CD4-positive, alpha-beta T cell treated with Interleukin-15 for 1 hour (primary cell): ENCODE data around the gene CYTH2.
"Not testable (repeated sequence)": the region's sequence is repeated elsewhere in the genome, so short reads cannot be mapped to it uniquely, and the experiment has no call there.

Source experiments
- DNase-seq: peaks from one replicate; pipeline ENCODE4 v3.0.0-alpha.2; 2020

The CYTH2 gene

DNA sequence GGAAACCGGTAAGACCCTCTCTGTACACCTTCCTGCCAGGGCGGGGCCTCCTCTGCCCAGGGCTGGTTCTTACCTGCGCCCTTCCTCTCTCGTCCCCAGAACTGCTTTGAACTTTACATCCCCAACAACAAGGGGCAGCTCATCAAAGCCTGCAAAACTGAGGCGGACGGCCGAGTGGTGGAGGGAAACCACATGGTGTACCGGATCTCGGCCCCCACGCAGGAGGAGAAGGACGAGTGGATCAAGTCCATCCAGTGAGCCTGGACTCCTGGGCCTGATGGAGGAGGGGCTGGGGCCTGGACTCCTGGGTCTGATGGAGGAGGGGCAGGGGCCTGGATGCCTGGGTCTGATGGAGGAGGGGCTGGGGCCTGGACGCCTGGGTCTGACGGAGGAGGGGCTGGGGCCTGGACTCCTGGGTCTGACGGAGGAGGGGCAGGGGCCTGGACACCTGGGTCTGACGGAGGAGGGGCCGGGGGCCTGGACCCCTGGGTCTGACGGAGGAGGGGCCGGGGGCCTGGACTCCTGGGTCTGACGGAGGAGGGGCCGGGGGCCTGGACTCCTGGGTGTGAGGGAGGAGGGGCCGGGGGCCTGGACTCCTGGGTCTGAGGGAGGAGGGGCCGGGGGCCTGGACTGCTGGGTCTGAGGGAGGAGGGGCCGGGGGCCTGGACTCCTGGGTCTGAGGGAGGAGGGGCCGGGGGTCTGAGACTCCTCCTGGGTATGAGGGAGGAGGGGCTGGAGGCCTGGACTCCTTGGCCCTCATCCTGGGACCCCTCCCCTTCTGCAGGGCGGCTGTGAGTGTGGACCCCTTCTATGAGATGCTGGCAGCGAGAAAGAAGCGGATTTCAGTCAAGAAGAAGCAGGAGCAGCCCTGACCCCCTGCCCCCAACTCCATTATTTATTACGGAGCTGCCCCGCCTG, 9.4 kb downstream of the CYTH2 start:
- DNase-seq = no peak

DNA sequence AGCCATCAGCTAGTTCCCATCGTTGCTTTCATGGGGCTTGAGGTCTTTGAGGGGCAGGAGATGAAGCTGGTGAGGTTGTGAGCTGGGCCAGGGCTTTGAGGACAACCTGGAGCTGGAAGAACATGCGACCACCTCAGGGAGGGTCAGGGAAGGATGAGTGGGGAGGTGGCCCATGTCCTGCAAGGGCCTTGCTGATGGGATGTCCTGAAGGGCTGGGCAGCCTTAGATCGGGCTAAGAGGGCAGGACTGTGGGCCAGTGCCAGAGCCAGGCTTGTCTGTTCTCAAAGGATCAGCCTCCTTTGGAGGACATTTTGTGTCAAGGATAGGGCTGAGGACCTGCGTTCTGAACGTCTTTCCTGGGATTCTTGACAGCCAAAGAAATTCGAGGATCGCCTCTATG, 10.5 kb downstream of the CYTH2 start:
- no peak for DNase-seq

DNA sequence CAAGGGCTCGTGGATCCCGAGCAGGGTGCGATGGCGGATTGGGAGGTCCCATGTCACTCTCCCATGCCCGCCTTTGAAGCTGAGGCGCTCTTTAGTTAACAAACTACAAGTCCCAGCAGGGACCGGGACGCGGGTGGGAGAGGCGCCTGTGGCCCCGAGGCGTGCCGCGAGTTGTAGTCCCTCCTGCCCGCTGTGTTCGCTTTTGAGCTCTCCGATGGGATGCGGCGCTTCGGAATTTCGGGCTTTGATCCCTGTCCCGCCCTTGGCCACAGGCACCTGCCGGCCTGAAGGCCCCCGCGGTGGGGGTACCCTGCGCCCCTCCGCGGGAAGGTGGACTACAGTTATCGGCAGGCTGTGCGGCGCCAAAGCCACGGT, 11.0 kb downstream of the CYTH2 start:
- peak; percentile 49 for DNase-seq

DNA sequence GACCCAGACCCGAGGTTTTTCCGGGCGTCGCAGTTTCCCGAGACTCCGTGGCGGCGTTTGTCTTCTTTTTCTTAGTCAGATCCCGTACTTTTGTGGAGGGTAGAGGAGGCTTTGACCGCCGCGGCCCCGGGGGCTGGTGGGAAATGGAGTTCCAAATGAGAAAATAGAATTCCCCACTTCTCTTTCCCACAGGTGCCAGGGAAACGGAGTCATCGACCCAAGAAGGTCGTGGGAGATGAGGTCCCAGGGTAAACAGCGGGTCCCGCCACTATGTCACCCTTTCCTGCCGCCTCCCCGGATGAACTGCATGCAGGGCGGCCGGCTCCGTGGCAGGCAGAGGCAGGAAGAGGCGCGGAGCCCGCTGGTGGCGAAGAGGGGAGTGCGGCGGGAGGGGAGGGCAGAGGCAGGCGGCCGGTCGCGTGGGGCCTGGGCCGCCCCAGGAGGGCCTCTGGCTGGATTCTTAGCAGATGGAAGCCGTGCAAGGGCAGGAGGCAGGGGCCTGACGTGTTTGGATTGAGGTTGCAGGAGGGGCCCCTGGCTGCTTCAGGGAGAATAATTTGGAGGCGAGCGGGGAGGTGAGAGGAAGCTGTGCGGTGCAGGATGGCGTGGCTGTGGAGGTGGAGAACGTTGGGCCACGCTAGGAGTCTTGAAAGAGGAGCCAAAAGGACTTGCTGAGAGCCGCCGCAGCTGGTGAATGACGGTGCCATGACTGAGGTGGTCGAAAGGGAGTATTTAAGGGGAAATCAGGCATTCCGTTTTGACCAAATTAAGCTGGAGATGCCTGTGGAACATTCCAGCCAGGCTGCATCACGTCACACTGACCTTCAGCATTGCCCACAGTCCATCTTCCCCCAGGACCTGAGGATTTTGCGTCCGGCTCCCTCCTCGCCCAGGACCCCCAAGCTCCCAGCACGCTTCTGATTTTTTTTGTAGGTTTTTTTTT, 11.7 kb downstream of the CYTH2 start:
- peak; percentile 50 for DNase-seq

DNA sequence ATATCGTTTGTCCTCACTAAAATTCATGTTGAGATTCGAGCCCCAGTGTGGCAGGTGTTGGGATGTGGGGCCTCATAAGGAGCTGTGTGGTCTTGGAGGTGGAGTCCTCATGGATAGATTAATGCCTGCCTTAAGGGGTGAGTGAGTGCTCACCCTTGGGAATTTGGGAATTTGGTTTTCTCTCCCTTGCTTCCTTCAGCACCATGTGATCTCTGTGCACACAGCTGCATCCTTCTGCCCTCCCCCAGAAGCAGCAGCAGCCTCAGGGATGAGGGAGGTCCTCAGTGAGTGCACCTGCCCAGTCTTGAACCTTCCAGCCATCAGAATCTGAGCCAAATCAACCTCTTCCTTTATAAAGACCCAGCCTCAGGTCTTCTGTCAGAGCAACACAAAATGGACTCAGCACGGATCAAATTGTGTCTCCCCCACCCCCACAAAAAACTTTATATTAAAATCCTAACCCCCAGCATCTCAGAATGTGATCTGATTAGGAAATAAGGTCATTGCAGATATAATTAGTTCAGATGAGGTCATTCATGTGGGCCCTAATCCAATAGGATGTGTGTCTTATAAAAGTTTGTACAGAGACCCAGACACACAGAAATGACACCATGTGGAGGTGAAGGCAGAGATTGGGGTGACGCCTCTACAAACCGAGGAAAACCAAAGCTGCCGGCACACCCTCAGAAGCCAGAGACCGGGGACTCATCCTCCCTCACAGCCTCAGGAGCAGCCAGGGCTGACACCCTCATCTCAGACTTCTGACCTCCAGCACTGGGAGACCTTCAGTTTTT, 12.9 kb downstream of the CYTH2 start:
- no peak for DNase-seq

DNA sequence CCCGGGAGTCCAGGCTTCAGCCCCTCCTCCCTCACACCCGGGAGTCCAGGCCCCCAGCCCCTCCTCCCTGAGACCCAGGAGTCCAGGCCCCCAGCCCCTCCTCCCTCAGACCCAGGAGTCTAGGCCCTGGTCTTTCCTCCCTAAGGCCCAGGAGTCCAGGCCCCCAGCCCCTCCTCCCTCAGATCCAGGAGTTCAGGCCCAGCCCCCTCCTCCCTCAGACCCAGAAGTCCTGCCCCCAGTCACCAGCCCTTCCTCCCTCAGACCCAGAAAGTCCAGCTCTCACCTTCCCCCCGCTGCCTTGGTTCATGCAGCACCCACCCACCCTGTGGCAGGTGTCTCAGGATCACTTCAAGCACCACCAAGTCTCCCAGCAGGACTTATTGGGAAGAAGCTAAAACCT, 14.1 kb downstream of the CYTH2 start:
- no peak for DNase-seq

DNA sequence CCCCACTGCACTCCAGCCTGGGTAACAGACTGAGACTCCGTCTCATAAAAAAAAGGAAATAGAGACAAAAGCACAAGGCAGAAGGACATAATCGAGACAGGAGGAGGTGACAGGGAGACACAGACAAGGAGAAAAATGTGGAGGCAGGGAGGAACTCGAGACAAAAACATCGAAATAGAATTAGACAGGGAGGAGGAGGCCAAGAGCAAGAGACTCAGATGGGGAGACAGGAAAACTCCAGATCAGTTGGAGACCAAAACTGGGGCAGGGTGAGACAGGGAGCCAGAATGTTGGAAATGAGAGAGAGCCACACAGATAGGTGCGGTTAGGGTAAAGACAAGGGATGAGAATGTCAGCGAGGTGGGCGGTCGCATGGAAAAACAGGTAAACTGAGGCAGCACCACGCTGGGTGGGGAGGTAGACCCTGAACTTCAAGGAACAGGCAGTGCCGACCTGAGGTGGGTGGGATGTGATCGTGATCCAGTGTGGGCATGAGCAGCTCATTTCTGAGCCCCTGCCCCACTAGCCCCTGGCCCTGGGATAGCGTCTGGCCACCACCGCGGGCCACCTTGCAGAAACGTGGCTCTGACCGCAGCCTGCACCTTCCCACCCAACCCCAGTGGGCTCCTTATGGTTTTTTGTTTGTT, 15.2 kb downstream of the CYTH2 start:
- no peak for DNase-seq

DNA sequence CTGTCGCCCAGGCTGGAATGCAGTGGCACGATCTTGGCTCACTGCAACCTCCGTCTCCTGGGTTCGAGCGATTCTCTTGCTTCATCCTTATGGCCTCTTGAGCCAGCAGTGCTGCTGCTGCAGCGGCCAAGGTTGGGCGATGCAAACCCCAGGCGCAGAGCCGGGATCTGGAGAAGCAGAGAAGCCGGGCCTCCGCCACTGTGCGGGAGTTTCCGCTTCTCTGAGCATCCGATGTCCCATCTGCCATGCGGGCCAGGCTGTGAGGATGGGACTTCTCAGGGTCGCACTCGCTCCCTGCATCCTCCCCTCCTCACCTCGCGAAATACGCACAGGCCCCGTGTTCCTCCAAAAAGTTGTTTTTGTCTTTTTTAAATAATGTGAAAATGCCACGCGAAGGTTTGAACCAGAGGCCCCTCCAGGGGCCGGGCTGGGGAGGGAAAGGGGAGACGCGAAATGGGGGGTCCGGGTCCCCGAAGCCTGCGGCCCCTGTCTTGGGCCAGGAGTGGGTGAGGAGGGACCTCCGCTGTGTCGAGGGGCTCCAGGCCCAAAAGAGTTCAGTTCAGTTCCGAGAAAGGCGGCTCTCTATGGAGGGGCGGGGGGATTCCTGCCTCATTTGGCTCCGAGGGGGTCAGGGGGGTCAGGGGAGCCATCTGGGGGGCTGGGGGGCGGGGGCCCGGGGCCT, 15.9 kb downstream of the CYTH2 start:
- no peak for DNase-seq

DNA sequence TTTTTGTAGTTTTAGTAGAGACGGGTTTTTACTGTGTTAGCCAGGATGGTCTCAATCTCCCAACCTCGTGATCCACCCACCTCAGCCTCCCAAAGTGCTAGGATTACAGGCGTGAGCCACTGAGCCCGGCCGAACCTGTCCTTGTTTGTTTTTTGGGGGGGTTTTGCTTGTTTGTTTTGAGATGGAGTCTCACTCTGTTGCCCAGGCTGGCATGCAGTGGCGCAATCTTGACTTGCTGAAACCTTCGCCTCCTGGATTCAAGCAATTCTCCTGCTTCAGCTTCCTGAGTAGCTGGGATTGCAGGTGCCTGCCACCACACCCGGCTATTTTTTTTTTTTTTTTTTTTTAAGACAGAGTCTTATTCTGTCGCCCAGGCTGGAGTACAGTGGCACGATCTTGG, 17.5 kb downstream of the CYTH2 start:
- not testable (repeated sequence) for DNase-seq

DNA sequence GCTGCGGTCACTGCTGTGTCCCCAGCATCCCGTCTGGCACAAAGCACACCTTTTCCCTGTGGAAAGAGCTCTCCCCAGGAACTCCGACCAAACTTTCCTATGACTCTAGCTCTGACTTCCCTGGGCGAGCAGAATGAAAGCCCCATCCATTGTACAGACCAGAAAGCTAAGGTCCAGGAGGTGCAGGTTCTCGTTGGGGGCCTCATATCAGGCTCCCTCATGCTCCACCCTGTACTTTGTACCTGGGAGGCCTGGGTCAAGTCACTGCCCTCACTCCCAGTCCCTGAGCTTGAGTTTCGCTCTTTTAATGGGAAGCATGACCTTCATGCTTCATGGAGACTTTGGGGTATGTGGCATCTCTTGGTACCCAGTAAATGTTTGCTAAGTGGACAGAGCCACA, 18.4 kb downstream of the CYTH2 start:
- no peak for DNase-seq

DNA sequence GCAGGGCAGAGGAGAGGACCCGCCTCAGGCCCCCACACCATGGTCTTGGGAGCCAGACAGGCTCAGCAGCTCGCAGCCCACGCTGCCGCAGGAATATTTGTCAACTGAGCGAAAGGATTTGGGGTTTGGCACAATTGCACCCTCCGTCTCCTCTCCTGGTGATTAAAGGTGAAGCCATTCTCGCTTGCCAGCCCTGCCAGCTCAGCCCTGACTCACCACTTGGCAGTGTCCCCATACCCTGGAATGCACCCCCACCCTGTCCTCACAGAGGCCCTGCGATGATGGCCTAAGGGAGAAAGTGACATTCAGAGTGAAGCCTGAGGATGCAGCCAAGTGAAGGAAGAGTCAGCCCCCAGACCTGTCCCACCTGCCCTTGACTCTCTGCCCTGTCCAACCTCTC, 18.8 kb downstream of the CYTH2 start:
- no peak for DNase-seq

DNA sequence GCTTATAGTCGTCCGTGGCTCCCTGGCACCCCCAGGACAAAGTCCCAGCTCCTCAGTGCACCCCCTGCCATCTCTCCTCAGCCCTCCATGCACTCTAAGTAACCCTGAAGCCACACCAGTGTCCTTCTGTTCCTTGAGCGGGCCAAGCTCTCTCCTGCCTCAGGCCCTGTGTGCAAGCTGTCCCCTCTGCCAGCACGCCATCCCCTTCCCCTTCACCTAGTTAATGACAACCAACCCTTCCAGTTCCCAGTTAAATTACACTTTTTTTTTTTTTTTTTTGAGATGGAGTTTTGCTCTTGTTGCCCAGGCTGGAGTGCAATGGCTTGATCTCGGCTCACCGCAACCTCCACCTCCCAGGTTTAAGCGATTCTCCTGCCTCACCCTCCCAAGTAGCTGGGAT, 19.3 kb downstream of the CYTH2 start:
- DNase-seq = not testable (repeated sequence)

DNA sequence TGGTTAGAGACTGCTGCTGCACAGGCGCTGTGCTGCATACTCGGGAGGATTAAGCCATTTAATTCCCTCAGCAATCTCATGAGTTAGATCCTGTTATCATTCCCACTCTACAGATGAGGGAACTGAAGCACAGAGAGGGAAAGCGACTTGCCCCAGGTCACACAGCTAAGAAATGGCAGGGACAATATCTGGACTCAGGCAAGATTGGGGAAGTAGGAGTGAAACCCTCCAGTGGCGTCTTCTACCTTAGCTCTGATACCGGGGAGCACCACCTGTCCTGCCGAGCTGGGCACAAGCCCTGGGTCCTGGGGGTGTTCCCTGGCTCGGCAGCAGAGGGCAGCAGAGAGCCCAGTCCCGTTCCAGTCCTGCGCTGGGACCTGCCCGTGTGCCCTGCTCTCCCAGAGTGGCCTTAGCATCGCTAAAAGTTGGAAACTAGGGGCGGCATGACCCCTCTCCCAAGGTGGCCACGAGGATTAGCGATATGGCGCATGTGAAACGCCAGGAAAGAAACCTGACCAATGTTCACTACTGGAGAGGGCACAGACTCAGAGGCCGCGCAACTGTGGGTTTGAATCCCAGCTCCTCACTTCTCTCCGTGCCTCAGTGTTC, 20.5 kb downstream of the CYTH2 start:
- DNase-seq = peak; percentile 78

DNA sequence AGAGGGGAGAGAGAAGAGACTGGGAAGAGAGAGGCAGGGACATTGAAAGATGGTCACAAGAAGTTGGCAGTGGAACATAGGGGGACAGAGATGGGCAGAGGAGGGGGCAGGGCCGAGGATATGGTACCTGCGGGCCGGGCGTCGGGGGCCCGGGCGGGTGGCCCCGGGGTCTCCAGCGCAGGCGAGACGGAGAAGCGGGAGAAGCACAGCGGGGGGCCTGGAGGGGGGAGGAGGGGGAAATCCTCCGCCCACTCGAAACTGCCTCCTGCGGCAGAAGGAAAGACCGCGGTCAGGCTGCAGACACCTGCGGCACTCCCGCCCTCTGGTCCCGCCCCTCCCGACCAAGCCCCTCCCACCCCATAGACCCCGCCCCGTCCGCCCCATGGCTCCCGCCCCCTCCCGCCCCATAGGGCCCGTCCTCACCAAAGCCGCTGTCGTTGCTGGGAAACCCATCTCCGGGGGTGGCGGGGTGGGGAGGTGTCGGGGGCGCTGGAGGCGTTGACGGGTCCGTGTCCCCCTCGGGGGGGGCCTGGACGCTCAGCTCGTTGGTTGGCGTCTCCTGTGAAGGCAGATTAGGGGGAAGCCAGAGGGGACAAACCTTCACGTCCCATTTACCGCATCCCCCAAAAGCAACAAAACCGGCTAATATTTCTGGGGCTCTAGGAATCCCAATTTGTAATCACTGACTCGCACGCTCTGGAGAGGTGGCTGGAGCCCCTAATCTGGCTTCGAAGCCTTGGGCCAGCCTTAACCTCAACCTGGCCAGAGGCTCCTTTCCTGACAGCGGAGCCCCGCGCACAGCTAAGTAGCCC, 22.0 kb downstream of the CYTH2 start:
- DNase-seq = peak; percentile 79

DNA sequence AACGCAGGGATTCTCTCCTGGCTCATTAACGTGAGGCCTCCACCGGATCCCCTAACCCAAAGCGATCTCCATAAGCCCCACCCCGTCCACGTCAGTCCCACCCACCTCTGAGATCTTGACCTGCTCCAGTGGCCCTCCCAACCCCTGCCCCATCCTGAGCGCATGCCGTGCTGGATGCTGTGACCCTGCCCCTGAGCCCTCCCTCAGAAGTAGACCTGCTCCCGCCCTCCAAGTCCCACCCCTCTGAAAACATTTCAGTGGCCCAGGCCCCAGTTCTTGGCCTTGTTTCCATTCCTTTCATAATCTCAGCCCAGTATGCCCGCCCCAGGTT, 22.6 kb downstream of the CYTH2 start:
- no peak for DNase-seq

DNA sequence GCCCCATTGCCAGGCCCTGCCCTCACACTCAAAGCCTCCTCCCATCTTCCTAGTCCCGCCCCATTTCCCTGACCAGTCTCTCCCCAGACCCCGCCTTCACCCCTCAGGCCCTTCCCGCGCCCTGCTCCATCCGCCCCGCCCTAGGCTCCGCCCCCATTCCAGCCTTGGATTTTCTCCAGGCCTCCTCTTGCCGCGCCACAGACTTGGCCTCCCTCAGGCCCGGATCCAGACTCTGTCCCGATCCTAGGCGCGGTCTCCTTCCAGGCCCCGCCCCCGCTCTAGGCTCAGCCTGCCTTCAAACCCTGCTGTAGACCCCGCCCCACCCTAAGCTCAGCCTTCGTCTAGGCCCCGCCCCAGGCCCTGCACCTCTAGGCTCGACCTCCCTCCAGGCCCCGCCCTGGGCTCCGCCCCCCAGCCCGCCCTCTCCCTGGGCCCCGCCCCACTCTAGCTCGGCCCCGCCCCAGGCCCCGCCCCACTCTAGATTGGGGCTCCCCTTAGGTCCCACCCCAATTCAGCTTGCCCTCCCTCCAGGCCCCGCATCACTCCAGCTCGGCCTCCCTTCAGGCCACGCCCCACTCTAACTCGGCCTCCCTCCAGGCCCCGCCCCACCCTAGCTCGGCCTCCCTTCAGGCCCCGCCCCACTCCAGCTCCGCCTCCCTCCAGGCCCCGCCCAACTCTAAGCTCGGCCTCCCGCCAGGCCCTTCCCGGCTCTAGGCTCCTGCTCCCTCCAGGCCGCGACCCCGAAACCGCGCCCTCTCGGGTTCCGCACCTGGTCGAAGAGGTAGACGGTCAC, 24.0 kb downstream of the CYTH2 start:
- peak; percentile 90 for DNase-seq

DNA sequence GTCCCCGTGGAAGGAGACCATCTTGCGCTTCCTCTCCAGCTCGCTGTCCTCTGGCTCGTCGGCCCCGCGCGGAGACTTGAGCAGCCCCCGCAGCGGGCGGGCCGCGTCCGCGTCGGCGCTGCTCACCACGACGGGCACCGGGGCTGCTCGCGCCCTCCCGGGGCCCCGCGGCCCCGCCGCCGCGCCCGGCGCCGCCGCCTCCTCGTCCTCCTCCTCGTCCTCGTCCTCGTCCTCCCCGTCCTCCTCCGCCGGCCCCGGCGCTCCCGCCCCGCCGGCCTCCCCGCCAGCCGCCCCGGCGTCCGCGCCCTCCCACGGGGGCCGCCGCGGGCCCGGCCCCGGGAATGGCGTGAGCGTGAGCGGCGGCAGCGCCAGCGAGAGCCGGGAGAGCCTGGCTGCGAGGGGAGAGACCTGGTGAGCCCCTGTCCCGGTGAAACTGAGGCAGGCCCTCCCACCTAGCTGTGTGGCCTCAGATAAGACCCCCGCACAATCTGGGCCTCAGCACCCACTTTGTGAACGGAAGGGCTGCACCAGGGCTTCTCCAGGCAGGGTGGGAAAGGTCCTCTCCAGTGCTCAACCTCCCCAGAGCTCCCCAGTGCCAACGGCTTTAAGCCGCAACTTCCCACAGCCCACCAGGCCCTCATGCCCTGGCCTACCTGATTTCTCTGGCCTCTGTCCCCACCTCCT, 24.7 kb downstream of the CYTH2 start:
- no peak for DNase-seq

DNA sequence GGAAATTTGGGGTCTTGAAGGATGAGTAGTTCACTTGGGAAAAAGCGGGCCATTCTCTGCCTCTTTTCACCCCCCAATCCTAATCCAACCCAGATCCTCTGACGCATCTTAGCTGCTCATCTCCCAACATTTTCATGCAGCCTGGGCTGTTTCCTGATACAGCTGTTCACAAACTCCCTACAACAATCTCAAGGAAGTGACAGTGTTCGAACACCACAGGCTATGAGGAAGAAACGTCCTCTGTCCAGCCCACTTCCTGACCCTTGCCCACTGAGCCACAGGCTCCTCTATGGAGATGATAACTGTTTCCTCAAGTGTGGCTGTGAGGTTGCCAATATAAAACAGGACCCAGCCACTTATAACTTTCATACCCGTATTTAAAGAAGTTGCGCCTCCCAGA, 26.2 kb downstream of the CYTH2 start:
- DNase-seq = no peak
